Endothelial cell of umbilical vein (primary cell): ENCODE measurements around the gene PCDHGA8. TPM values are rescaled to one million over a fixed set of nuclear protein-coding genes. Genes with fewer than 3 reads are reported as not detected.

Experiments
- BruUV-seq: library from RNA; stranded (reverse); fragments of 400-500 nt; replicated peaks from 2 replicates; lab custom pipeline; 2021; lab: Mats Ljungman, UMichigan
- CTCF ChIA-PET: fragments of 300-600, 350-600 bp; sonication (Branson Sonifier 250); formaldehyde crosslinking; loops from one replicate; lab custom pipeline; 2021; ENCODE audit warnings: antibody characterized with exemption, inconsistent platforms; lab: Charles Lee
- POLR2A ChIA-PET: fragments of 300-600, 350-600 bp; sonication (Branson Sonifier 250); formaldehyde crosslinking; loops from one replicate; lab custom pipeline; 2021; ENCODE audit warnings: antibody characterized with exemption, inconsistent platforms; lab: Charles Lee
- DNase-seq: peaks from one replicate; pipeline ENCODE4 v3.0.0-alpha.2; 2011; ENCODE audit warnings: low read depth, low spot score
- FAIRE-seq: peaks from 2 replicates; lab custom pipeline; 2011; peaks lifted over from hg19 to GRCh38; lab: Jason Lieb, UNC
- H2AFZ ChIP-seq: 2 replicates; pipeline ENCODE4 v1.6.0; 2012; ENCODE audit warnings: low read depth, low read length, control low read depth, inconsistent platforms
- H3K27ac ChIP-seq: 2 replicates; pipeline ENCODE4 v1.5.1; 2011; ENCODE audit warnings: low read depth, mild to moderate bottlenecking, control low read depth, low read length, moderate library complexity; ENCODE audit not compliant: insufficient read depth
- H3K27me3 ChIP-seq, 2 experiments: 2 replicates each; pipeline versions ENCODE4 v1.6.0 to v1.6.1; 2011; ENCODE audit warnings: low read length in 2 of 2, mixed read lengths in 1 of 2; ENCODE audit not compliant: control insufficient read depth in 2 of 2, insufficient read depth in 2 of 2
- H3K36me3 ChIP-seq, 2 experiments: 2 replicates in 1 of 2; 3 replicates in 1 of 2; pipeline ENCODE4 v1.5.1; 2011; ENCODE audit warnings: low read length in 2 of 2, mild to moderate bottlenecking in 1 of 2, moderate library complexity in 1 of 2; ENCODE audit not compliant: control insufficient read depth in 2 of 2, insufficient read depth in 2 of 2; ENCODE audit errors: extremely low read depth in 1 of 2
- H3K4me1 ChIP-seq: 3 replicates; pipeline ENCODE4 v1.5.1; 2011; ENCODE audit warnings: mild to moderate bottlenecking, low read length; ENCODE audit not compliant: control insufficient read depth, insufficient read depth; ENCODE audit errors: extremely low read depth
- H3K4me2 ChIP-seq: 2 replicates; pipeline ENCODE4 v1.6.1; 2011; ENCODE audit warnings: low read length, control low read depth, mixed read lengths; ENCODE audit not compliant: insufficient read depth
- H3K4me3 ChIP-seq, 3 experiments: fragments of 200-600 bp in 1 of 3; sonication (generic), shearing (Covaris generic) in 1 of 3; replicated peaks in 1 of 3; 2 replicates each; pipeline ENCODE4 v1.5.1; 2011 to 2016; ENCODE audit warnings: control low read depth in 3 of 3, low read length in 3 of 3, mild to moderate bottlenecking in 2 of 3, inconsistent platforms in 1 of 3, low read depth in 1 of 3, moderate library complexity in 1 of 3; ENCODE audit not compliant: insufficient read depth in 1 of 3
- H3K79me2 ChIP-seq: 2 replicates; pipeline ENCODE4 v1.6.0; 2012; ENCODE audit warnings: low read length, inconsistent platforms; ENCODE audit not compliant: control insufficient read depth, insufficient read depth
- H3K9ac ChIP-seq: replicated peaks from 2 replicates; pipeline ENCODE3; 2011; ENCODE audit warnings: low read length, control low read depth; ENCODE audit not compliant: insufficient read depth; ENCODE audit errors: extremely low read depth
- H3K9me1 ChIP-seq: replicated peaks from 3 replicates; pipeline ENCODE4 v1.6.0; 2011; ENCODE audit warnings: mild to moderate bottlenecking, low read length; ENCODE audit not compliant: control insufficient read depth, insufficient read depth; ENCODE audit errors: extremely low read depth
- H3K9me3 ChIP-seq: replicated peaks from 2 replicates; pipeline ENCODE4 v1.5.1; 2012; ENCODE audit warnings: low read length, inconsistent platforms; ENCODE audit not compliant: control insufficient read depth, insufficient read depth
- H4K20me1 ChIP-seq: replicated peaks from 2 replicates; pipeline ENCODE3; 2011; ENCODE audit warnings: mild to moderate bottlenecking, low read length; ENCODE audit not compliant: control insufficient read depth, insufficient read depth; ENCODE audit errors: extremely low read depth
- CTCF ChIP-seq, 2 donors: IDR thresholded peaks; 1 replicate in 1 of 2; 2 replicates in 1 of 2; pipeline ENCODE4 v1.5.1; 2011; ENCODE audit warnings: low read length in 2 of 2, mild to moderate bottlenecking in 2 of 2, moderate library complexity in 2 of 2, control low read depth in 1 of 2, inconsistent platforms in 1 of 2, low read depth in 1 of 2; ENCODE audit not compliant: insufficient read depth in 1 of 2; ENCODE audit errors: extremely low read depth in 1 of 2
- EZH2 ChIP-seq: IDR thresholded peaks from 2 replicates; pipeline ENCODE4 v1.6.1; 2012; ENCODE audit warnings: borderline replicate concordance, low read depth, mild to moderate bottlenecking, moderate library complexity, low read length, inconsistent platforms; ENCODE audit not compliant: severe bottlenecking
- FOS ChIP-seq: IDR thresholded peaks from 2 replicates; pipeline ENCODE4 v1.6.1; 2011; ENCODE audit warnings: mild to moderate bottlenecking, low read length, moderate library complexity, borderline replicate concordance; ENCODE audit not compliant: insufficient read depth
- GATA2 ChIP-seq: IDR thresholded peaks from 2 replicates; pipeline ENCODE4 v1.7.0; 2011; ENCODE audit warnings: low read depth, mild to moderate bottlenecking, moderate library complexity, mixed read lengths, low read length; ENCODE audit not compliant: insufficient read length, insufficient read depth
- JUN ChIP-seq: IDR thresholded peaks from 2 replicates; pipeline ENCODE4 v1.6.1; 2011; ENCODE audit warnings: borderline replicate concordance, low read depth; ENCODE audit not compliant: insufficient read length, insufficient read depth
- MAX ChIP-seq: IDR thresholded peaks from 2 replicates; pipeline ENCODE4 v1.6.1; 2011; ENCODE audit not compliant: insufficient read depth, insufficient read length
- MYC ChIP-seq: IDR thresholded peaks from one replicate; pipeline ENCODE4 v1.6.1; 2011; ENCODE audit warnings: mild to moderate bottlenecking, low read depth, low read length
- POLR2A ChIP-seq: IDR thresholded peaks from 2 replicates; pipeline ENCODE4 v1.6.1; 2012; ENCODE audit warnings: low read depth, mild to moderate bottlenecking, control low read depth, low read length
- POLR2AphosphoS5 ChIP-seq: IDR thresholded peaks from 2 replicates; pipeline ENCODE4 v1.6.1; 2012; ENCODE audit warnings: low read depth, mild to moderate bottlenecking, control low read depth, low read length, moderate library complexity; ENCODE audit not compliant: insufficient read depth
- dilution Hi-C: fragments of 300-500 bp; cut with MboI; formaldehyde crosslinking; loops from one replicate; pipeline ENCODE4 v1.15.0; 2019; ENCODE audit warnings: low sequenced_read_pairs; ENCODE audit not compliant: extremely low pct_ligation_motif_present
- intact Hi-C: fragments of 100-400 bp; cut with micrococcal nuclease; formaldehyde crosslinking; loops from one replicate; pipeline ENCODE4 v1.10.0; 2022
- polyA plus RNA-seq, 4 experiments: library from polyadenylated mRNA; depleted of rRNA in 3 of 4; stranded (reverse) in 3 of 4; unstranded in 1 of 4; fragments of >200 nt; gene quantifications; 2 replicates each; pipeline versions ENCODE4 v1.2.1 to v1.2.3, GENCODE V29; 2011 to 2012; ENCODE audit warnings: missing spikeins in 1 of 4
- total RNA-seq: library from RNA; stranded (reverse); gene quantifications from 2 replicates; pipeline ENCODE4 v1.2.3, GENCODE V29; 2021

Gene PCDHGA8
- total and polyA plus RNA-seq, 2 donors (not counting 3 experiments of a cell fraction or from before 2014, with no cell fraction given) = 0.44 to 0.95 TPM

GRCh38 chr5:141441571-141442170 is 49.2 kb downstream of the PCDHGA8 start:
- Histone ChIP-seq H3K4me2 (no peak overlapping the region), H3K27me3 (peaks cover 0 to 4% of the 10 kb centered on the region in 2 experiments), H3K27ac (no peak overlapping the region), H4K20me1 (no peaks in the 10 kb centered on the region), H3K79me2 (no peaks in the 10 kb centered on the region), H2AFZ (no peak overlapping the region), H3K36me3 (no peaks in the 10 kb centered on the region), H3K9ac (no peak overlapping the region), H3K9me1 (no peaks in the 10 kb centered on the region), H3K9me3 (no peaks in the 10 kb centered on the region), H3K4me1 (no peaks in the 10 kb centered on the region), H3K4me3 (no peak overlapping the region)
- DNase-seq (no peak), FAIRE-seq (no peak)
- no TSS peak for BruUV-seq
- intact Hi-C loops (no loop called here), dilution Hi-C loops (no loop called here)
- no peak for TF ChIP-seq FOS
- no peak for TF ChIP-seq JUN
- no peak for TF ChIP-seq CTCF (IDR thresholded peaks at IDR 0.05; ENCODE audit: extremely low read depth in 1 of 2, insufficient read depth in 1 of 2, low read depth in 1 of 2, low read length in 2 of 2)
- no peak for TF ChIP-seq MAX
- no peak for TF ChIP-seq EZH2
- TF ChIP-seq POLR2A = no peak
- no peak for TF ChIP-seq MYC
- no peak for TF ChIP-seq GATA2
- TF ChIP-seq POLR2AphosphoS5 = no peak
- CTCF ChIA-PET = interaction anchor here (1.2 to 1.6 kb wide), 3 partner anchors 11 to 116 kb away, joined by 3 to 6 read pairs (median 4); partner anchors contain the start of genes PCDHGA12 and PCDHGB6
- POLR2A ChIA-PET = no interaction called here

Other genes starting within 250 kb of the PCDHGA8 start
Only the 30 nearest of the 37 such genes appear.
- gene PCDHB9, start 205.5 kb upstream of the PCDHGA8 start, total RNA-seq = 0.16 and 0.20 TPM in 2 replicates
- gene PCDHB9, start 205.5 kb upstream of the PCDHGA8 start, polyA plus RNA-seq = 0.14 and 0.29 TPM in 2 replicates
- 0.62 and 0.81 TPM in 2 replicates for gene PCDHB10, start 200.3 kb upstream of the PCDHGA8 start, total RNA-seq
- gene PCDHB10, start 200.3 kb upstream of the PCDHGA8 start, polyA plus RNA-seq = 0.51 and 0.68 TPM in 2 replicates
- 0.16 and 0.18 TPM in 2 replicates for gene PCDHB11, start 193.0 kb upstream of the PCDHGA8 start, total RNA-seq
- gene PCDHB11, start 193.0 kb upstream of the PCDHGA8 start, polyA plus RNA-seq = 0.11 and 0.13 TPM in 2 replicates
- 0.18 and 0.20 TPM in 2 replicates for gene PCDHB12, start 183.9 kb upstream of the PCDHGA8 start, total RNA-seq
- 0.36 and 0.41 TPM in 2 replicates for gene PCDHB12, start 183.9 kb upstream of the PCDHGA8 start, polyA plus RNA-seq
- 0.65 and 0.77 TPM in 2 replicates for gene PCDHB13, start 178.7 kb upstream of the PCDHGA8 start, total RNA-seq
- 0.57 and 0.64 TPM in 2 replicates for gene PCDHB13, start 178.7 kb upstream of the PCDHGA8 start, polyA plus RNA-seq
- gene PCDHB14, start 169.3 kb upstream of the PCDHGA8 start, total RNA-seq = 0.55 and 1.0 TPM in 2 replicates
- gene PCDHB14, start 169.3 kb upstream of the PCDHGA8 start, polyA plus RNA-seq = 0.72 and 0.73 TPM in 2 replicates
- gene PCDHB15, start 147.2 kb upstream of the PCDHGA8 start, total RNA-seq = 0.55 and 0.69 TPM in 2 replicates
- 0.51 and 0.55 TPM in 2 replicates for gene PCDHB15, start 147.2 kb upstream of the PCDHGA8 start, polyA plus RNA-seq
- gene SLC25A2, start 88.6 kb upstream of the PCDHGA8 start, total RNA-seq = 0.39 and 0.46 TPM in 2 replicates
- gene SLC25A2, start 88.6 kb upstream of the PCDHGA8 start, polyA plus RNA-seq = not detected in 2 replicates
- gene TAF7, start 71.8 kb upstream of the PCDHGA8 start, total RNA-seq = 55.0 and 62.0 TPM in 2 replicates
- gene TAF7, start 71.8 kb upstream of the PCDHGA8 start, polyA plus RNA-seq = 14.2 and 21.8 TPM in 2 replicates
- gene PCDHGA1, start 62.1 kb upstream of the PCDHGA8 start, total RNA-seq = 0.22 and 0.30 TPM in 2 replicates
- gene PCDHGA1, start 62.1 kb upstream of the PCDHGA8 start, polyA plus RNA-seq = 0.44 and 0.45 TPM in 2 replicates
- gene PCDHGA2, start 53.9 kb upstream of the PCDHGA8 start, total RNA-seq = 0.58 and 1.2 TPM in 2 replicates
- 1.9 and 2.0 TPM in 2 replicates for gene PCDHGA2, start 53.9 kb upstream of the PCDHGA8 start, polyA plus RNA-seq
- 1.1 and 1.2 TPM in 2 replicates for gene PCDHGA3, start 48.8 kb upstream of the PCDHGA8 start, total RNA-seq
- gene PCDHGA3, start 48.8 kb upstream of the PCDHGA8 start, polyA plus RNA-seq = 0.88 and 1.2 TPM in 2 replicates
- gene PCDHGB1, start 42.5 kb upstream of the PCDHGA8 start, total RNA-seq = 0.58 and 0.62 TPM in 2 replicates
- gene PCDHGB1, start 42.5 kb upstream of the PCDHGA8 start, polyA plus RNA-seq = 0.39 and 0.48 TPM in 2 replicates
- 3.0 TPM in 2 replicates for gene PCDHGA4, start 37.6 kb upstream of the PCDHGA8 start, total RNA-seq
- gene PCDHGA4, start 37.6 kb upstream of the PCDHGA8 start, polyA plus RNA-seq = 2.4 and 2.6 TPM in 2 replicates
- gene PCDHGB2, start 32.6 kb upstream of the PCDHGA8 start, total RNA-seq = 1.9 and 2.9 TPM in 2 replicates
- gene PCDHGB2, start 32.6 kb upstream of the PCDHGA8 start, polyA plus RNA-seq = 1.1 TPM in 2 replicates
- 0.78 and 0.93 TPM in 2 replicates for gene PCDHGA5, start 28.5 kb upstream of the PCDHGA8 start, total RNA-seq
- 0.36 and 0.51 TPM in 2 replicates for gene PCDHGA5, start 28.5 kb upstream of the PCDHGA8 start, polyA plus RNA-seq
- gene PCDHGB3, start 22.4 kb upstream of the PCDHGA8 start, total RNA-seq = 1.7 and 2.0 TPM in 2 replicates
- gene PCDHGB3, start 22.4 kb upstream of the PCDHGA8 start, polyA plus RNA-seq = 1.4 and 1.8 TPM in 2 replicates
- gene PCDHGA6, start 18.7 kb upstream of the PCDHGA8 start, total RNA-seq = 2.7 and 2.9 TPM in 2 replicates
- gene PCDHGA6, start 18.7 kb upstream of the PCDHGA8 start, polyA plus RNA-seq = 2.6 and 2.7 TPM in 2 replicates
- 1.5 and 1.8 TPM in 2 replicates for gene PCDHGA7, start 9.9 kb upstream of the PCDHGA8 start, total RNA-seq
- gene PCDHGA7, start 9.9 kb upstream of the PCDHGA8 start, polyA plus RNA-seq = 0.68 and 0.84 TPM in 2 replicates
- 4.4 and 6.5 TPM in 2 replicates for gene PCDHGB4, start 4.9 kb upstream of the PCDHGA8 start, total RNA-seq
- 6.9 and 8.1 TPM in 2 replicates for gene PCDHGB4, start 4.9 kb upstream of the PCDHGA8 start, polyA plus RNA-seq
- gene PCDHGB5, start 5.3 kb downstream of the PCDHGA8 start, total RNA-seq = 11.4 and 14.4 TPM in 2 replicates
- gene PCDHGB5, start 5.3 kb downstream of the PCDHGA8 start, polyA plus RNA-seq = 7.9 and 10.1 TPM in 2 replicates
- gene PCDHGA9, start 10.1 kb downstream of the PCDHGA8 start, total RNA-seq = 3.5 and 3.9 TPM in 2 replicates
- gene PCDHGA9, start 10.1 kb downstream of the PCDHGA8 start, polyA plus RNA-seq = 1.1 and 1.2 TPM in 2 replicates
- gene PCDHGB6, start 15.4 kb downstream of the PCDHGA8 start, total RNA-seq = 4.8 and 4.9 TPM in 2 replicates
- gene PCDHGB6, start 15.4 kb downstream of the PCDHGA8 start, polyA plus RNA-seq = 2.2 and 2.3 TPM in 2 replicates
- 4.4 and 5.8 TPM in 2 replicates for gene PCDHGA10, start 20.4 kb downstream of the PCDHGA8 start, total RNA-seq
- 3.6 and 3.7 TPM in 2 replicates for gene PCDHGA10, start 20.4 kb downstream of the PCDHGA8 start, polyA plus RNA-seq
- gene PCDHGB7, start 25.0 kb downstream of the PCDHGA8 start, total RNA-seq = 12.6 and 13.0 TPM in 2 replicates
- gene PCDHGB7, start 25.0 kb downstream of the PCDHGA8 start, polyA plus RNA-seq = 6.5 and 6.9 TPM in 2 replicates
- 10.3 and 11.5 TPM in 2 replicates for gene PCDHGA11, start 28.4 kb downstream of the PCDHGA8 start, total RNA-seq
- gene PCDHGA11, start 28.4 kb downstream of the PCDHGA8 start, polyA plus RNA-seq = 8.0 and 8.1 TPM in 2 replicates
- 7.6 and 9.9 TPM in 2 replicates for gene PCDHGA12, start 37.9 kb downstream of the PCDHGA8 start, total RNA-seq
- gene PCDHGA12, start 37.9 kb downstream of the PCDHGA8 start, polyA plus RNA-seq = 3.2 and 4.2 TPM in 2 replicates
- 25.4 and 36.1 TPM in 2 replicates for gene PCDHGC3, start 83.3 kb downstream of the PCDHGA8 start, total RNA-seq
- 9.2 and 14.9 TPM in 2 replicates for gene PCDHGC3, start 83.3 kb downstream of the PCDHGA8 start, polyA plus RNA-seq
- 0.90 and 2.1 TPM in 2 replicates for gene PCDHGC4, start 92.4 kb downstream of the PCDHGA8 start, total RNA-seq
- 0.25 and 0.32 TPM in 2 replicates for gene PCDHGC4, start 92.4 kb downstream of the PCDHGA8 start, polyA plus RNA-seq
- 0.60 and 1.2 TPM in 2 replicates for gene PCDHGC5, start 96.4 kb downstream of the PCDHGA8 start, total RNA-seq
- 0.21 and 0.48 TPM in 2 replicates for gene PCDHGC5, start 96.4 kb downstream of the PCDHGA8 start, polyA plus RNA-seq